Measurements from ENCODE around the gene STRN.

Gene STRN

DNA sequence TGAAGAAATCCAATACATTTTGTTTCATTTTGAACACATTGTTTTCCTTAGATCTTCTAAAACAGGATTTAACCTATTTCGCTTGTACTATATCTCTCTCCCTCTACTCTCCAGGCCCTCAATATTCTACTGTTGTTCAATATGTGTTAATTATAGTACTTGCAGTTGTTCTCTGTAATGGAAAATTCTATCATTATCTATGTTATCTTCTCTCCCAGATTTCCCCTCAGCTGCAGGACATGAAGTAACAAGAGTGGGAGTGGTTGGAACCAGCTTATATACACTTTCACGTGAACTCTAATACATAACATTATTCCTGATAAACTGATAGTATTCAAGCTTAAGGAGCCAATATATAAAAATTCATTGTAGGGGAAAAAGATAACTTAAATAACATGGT, 7.0 kb upstream of the STRN start:
- TF ChIP-seq, protein P1, sequence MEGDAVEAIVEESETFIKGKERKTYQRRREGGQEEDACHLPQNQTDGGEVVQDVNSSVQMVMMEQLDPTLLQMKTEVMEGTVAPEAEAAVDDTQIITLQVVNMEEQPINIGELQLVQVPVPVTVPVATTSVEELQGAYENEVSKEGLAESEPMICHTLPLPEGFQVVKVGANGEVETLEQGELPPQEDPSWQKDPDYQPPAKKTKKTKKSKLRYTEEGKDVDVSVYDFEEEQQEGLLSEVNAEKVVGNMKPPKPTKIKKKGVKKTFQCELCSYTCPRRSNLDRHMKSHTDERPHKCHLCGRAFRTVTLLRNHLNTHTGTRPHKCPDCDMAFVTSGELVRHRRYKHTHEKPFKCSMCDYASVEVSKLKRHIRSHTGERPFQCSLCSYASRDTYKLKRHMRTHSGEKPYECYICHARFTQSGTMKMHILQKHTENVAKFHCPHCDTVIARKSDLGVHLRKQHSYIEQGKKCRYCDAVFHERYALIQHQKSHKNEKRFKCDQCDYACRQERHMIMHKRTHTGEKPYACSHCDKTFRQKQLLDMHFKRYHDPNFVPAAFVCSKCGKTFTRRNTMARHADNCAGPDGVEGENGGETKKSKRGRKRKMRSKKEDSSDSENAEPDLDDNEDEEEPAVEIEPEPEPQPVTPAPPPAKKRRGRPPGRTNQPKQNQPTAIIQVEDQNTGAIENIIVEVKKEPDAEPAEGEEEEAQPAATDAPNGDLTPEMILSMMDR (IDR thresholded peaks at IDR 0.05; ENCODE audit: insufficient read depth, low read depth, low read length, missing control alignments): no peak
- DNase-seq (ENCODE audit: low read depth): no peak
- H3K4me3 ChIP-seq (ENCODE audit: low read depth, low read length): no peak overlapping the region

DNA sequence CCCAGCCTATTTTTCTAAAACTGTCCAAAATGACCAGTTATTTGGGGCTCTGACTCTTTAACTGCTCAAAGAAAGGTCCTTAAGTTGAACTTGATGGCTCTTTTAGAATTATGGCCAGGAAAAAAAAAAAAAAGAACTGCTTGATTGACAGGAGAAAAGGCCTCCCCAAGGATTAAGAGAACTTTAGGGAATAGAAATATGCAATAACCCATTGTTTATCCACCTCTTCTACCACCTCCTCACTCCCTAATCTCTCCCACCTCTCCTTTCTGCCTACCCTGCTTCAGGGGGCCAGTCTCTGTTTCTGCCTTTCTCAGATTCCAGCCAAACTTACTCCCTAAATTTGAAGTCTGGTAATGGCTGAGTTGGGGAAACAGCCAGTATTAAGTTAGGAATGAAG, 5.7 kb upstream of the STRN start:
- DNase-seq (ENCODE audit: low read depth): no peak
- TF ChIP-seq, protein P1 (IDR thresholded peaks at IDR 0.05; ENCODE audit: insufficient read depth, low read depth, low read length, missing control alignments): no peak
- no peak overlapping the region for H3K4me3 ChIP-seq (ENCODE audit: low read depth, low read length)

DNA sequence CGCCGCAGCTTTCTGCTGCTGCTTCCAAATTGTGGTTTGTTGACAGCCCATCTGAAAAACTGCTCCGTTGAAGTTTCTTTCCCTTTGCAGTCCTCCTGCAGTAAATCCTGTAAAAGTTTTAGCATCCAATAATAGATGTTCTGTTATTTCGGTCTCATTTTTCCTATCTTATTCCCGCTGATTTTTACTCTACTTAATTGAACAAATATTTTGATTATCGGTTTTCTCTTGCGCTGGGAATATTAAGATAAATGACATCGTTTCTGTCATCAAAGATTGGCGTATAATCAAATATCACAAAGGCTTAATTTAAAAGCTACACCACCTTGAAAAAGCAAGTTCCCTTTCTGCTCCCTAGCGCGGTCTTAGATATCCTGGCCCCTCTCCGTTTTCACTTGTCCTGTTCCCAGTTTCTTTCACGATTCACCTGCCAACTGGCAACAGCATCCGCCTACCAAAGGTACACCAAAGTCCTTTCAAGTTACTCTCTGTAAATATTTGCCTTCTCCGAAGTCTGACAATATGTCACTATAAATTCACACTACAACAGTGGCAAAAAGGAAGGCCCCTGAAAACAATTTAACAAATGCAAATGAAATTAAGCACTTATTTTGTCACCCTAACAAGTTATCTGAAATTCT, 1.0 kb upstream of the STRN start:
- H3K4me3 ChIP-seq (ENCODE audit: low read depth, low read length): peak overlapping the region; percentile 97
- TF ChIP-seq, protein P1 (IDR thresholded peaks at IDR 0.05; ENCODE audit: insufficient read depth, low read depth, low read length, missing control alignments): no peak
- DNase-seq (ENCODE audit: low read depth): peak; percentile 8

DNA sequence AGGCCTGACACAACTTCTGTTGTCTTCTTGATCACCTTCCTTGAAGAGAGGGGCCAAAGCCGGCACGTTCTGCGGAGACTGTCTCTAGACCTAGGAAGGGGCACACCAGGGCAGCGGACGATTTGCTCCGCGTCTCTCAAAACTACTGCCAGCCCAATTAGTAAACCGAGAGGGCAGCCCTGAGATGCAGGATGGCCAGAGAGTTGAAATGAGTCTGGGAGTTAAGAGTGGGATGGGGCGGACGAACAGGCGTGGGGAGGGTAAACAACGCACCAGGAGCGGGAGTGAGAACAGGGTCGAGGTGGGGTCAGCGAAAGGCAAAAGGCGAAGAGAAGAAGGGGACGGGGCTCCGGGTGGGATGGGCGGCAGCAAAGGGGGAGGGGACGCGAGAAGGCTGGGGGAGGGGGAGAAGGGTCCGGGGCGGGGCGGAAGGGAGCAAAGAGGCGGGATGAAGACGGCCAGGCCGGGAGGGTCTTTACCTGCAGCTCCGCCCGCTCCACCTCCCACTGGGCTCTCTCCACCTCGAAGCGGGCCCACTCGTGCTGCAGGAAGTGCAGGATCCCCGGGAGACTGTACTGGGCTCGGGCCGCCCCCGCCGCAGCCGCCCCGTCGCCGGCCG, 476 bp downstream of the STRN start:
- H3K4me3 ChIP-seq (ENCODE audit: low read depth, low read length): peak overlapping the region; percentile 74
- TF ChIP-seq, protein P1 (IDR thresholded peaks at IDR 0.05; ENCODE audit: insufficient read depth, low read depth, low read length, missing control alignments): no peak
- peak; percentile 59 for DNase-seq (ENCODE audit: low read depth)

DNA sequence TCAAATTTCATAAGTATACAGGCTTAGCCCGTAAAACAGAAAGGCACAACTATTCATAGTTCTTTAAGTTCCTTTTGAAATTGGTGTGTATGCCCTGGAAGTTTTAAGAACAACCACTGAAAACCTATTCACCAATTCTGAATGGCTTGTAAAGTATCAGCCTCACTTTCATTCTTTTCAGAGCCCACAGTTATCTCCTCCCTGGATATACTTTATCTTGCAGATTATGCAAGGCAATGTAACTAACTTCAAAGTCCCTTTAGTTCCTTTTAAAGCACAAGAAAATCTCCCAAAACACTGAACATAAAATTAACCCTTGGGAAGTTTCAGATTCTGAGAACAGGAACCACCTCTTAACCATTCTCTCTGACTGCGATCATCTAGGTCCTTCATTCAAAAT, 1.1 kb downstream of the STRN start:
- TF ChIP-seq, protein P1 (IDR thresholded peaks at IDR 0.05; ENCODE audit: insufficient read depth, low read depth, low read length, missing control alignments): no peak
- DNase-seq (ENCODE audit: low read depth): no peak
- peak overlapping the region; percentile 74 for H3K4me3 ChIP-seq (ENCODE audit: low read depth, low read length)

DNA sequence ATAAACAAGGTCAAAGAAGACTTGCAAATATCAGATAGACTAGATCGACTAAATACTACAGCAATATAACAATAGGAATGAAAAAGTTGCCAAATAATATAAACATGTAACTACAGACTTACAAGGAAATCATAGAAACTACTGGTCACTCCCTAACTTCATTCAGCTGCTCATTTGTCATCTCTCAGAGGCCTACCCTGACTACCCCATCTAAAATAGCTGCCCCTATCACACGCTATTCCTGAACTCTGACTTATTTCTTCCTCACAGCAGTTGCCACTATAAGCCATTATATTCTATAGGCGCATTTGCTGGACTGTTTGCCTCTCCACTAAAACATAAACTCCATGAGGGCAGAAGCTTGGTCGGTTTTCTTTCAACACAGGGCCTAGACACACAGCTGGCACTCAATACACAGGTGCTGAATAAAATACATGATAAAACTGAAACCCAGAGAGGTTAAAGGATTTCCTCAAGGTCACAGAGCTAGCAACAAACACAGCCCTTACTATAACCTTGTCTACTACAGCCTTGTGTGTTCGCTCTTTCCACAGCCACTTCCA, 1.8 kb downstream of the STRN start:
- no peak for DNase-seq (ENCODE audit: low read depth)
- TF ChIP-seq, protein P1 (IDR thresholded peaks at IDR 0.05; ENCODE audit: insufficient read depth, low read depth, low read length, missing control alignments): no peak
- H3K4me3 ChIP-seq (ENCODE audit: low read depth, low read length): peak overlapping the region; percentile 74
